ENCODE measurements around the gene CDKN2A.

CDKN2A gene

DNA sequence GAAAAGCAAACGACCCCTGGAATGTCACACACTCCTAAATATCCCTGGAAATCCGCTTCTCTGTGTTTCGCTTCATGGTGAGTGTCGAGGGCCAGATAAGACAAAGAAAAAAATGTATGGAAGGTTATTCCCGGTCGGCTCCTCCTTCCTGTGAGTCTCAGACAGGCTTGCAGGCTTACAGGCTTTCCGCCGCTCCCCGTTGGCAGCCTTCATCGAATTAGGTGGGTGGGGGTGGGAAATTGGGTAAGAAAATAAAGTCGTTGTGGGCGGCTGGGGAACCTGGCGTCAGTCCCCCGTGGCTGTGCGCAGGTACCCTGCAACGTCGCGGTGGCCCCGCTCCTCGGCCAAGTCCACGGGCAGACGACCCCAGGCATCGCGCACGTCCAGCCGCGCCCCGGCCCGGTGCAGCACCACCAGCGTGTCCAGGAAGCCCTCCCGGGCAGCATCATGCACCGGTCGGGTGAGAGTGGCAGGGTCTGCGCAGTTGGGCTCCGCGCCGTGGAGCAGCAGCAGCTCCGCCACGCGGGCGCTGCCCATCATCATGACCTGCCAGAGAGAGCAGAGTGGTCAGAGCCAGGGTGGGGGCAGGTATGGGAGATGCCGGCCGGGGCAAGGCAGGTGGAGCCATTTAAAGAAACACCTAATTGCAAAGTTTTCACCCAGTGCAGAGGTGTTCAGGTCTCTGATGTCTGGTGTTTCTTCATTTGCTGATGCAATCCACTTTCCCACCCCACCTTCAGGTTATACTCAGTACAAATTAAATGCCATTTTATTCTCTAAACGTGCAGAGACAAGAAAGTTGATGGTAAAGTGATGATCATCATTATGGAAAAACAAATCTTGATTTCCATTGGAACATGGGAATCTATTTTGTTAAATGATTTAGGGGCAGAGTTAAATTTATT lies 11.8 kb upstream of the CDKN2A start:
- no peak for DNase-seq (ENCODE audit: low read depth in 2 of 2)

GRCh38 chr9:22005021-22005701 lies 11.0 kb upstream of the CDKN2A start:
- no peak for DNase-seq (ENCODE audit: low read depth in 2 of 2)

DNA sequence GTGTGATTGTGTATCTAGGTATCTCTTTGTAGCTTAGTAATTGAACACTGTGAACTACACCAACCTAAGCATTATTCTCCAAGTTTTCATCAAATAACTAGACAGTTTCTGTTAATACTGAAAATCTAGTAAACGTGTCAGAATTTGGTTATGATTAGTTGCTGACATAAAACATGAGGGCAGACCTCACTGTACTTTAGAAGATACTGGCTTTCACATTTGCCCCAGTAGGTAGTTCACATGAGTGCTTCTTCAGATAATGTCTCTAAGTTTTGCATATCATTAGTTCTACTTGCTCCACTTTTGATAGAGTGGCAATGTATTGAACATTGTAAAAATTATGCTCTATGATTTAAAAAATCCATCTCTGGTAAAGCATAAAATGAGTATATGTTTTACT lies 7.8 kb upstream of the CDKN2A start:
- DNase-seq (ENCODE audit: low read depth in 2 of 2), result no peak

GRCh38 chr9:21998026-21998425 lies 3.8 kb upstream of the CDKN2A start:
- DNase-seq (ENCODE audit: low read depth in 2 of 2), result no peak

DNA sequence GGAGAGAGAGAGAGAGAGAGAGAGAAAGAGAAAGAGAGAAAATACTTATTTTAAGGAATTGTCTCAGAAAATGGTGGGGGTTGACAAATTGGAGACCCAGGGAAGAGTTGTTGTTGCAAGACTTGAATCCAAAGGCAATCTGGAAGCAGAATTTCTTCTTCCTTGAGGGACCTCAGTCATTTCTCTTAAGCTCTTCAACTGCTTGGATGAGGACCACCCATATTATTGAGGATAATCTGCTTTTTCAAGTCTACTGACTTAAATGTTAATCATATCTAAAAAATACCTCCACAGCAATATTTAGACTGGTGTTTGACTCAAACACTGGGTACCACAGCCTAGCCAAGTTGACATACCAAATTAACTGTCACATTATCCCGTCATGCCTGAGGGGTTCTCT lies 3.3 kb upstream of the CDKN2A start:
- DNase-seq (ENCODE audit: low read depth in 2 of 2), result no peak

GRCh38 chr9:21996858-21997257 lies 2.7 kb upstream of the CDKN2A start:
- DNase-seq (ENCODE audit: low read depth in 2 of 2), result no peak

- no peak for DNase-seq (ENCODE audit: low read depth in 2 of 2)
Observed at GRCh38 chr9:21996438-21996837, 2.2 kb upstream of the CDKN2A start.

DNA sequence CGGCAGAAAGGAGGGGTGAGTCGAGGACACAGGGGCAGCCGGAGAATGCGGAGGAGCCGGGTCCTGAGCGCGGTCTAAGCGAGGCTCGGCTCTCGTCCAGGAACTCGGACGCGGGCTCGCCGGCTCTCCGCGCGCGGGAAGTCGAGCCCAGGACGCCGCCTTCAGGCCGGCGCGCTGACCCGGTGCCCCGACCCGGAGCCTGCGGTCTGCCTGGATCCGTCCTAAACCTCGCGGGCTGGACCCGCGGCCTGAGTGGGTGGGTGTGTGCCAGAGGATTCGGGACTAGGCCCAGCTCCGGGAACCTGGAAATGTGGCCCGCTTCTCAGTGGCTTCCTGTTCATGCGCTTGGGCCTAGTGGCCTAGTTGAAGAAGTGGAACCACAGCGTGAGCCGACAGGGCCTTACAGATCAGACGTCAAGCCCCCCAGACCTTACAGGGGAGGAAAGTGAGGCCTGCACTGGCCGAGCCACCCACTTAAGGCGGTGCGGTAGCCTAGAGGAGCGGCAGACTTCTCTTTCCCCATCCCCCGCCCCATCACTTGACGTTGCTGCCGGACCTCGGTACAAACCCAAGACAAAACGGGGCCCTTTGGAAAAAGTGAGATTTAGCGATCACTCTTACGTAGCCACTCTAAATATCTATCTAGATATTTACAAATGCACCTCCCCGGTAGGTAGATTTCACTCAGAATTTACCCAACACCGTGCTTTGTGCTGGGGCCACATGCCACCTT lies 1.6 kb upstream of the CDKN2A start:
- no peak for DNase-seq (ENCODE audit: low read depth in 2 of 2)

GRCh38 chr9:21995006-21995665 lies 944 bp upstream of the CDKN2A start:
- DNase-seq (ENCODE audit: low read depth in 2 of 2), result no peak

DNA sequence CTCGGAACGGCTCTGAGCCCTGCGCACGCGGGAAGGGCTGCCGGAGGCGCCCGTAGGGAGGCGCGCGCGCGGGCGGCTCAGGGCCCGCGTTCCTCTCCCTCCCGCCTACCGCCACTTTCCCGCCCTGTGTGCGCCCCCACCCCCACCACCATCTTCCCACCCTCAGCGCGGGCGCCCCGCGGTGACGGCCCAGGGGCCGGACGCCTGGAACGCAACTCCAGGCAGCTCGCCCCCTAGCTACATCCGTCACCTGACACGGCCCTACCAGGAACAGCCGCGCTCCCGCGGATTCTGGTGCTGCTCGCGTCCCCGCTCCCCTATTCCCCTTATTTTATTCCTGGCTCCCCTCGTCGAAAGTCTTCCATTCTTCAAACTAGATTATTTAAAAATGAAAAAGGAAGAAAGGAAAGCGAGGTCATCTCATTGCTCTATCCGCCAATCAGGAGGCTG lies 389 bp upstream of the CDKN2A start, which contains the start of gene CDKN2B-AS1:
TSS of gene CDKN2B-AS1 (plus strand) at position 236 of the 450 bp plus-strand sequence.
- no peak for DNase-seq (ENCODE audit: low read depth in 2 of 2)

DNA sequence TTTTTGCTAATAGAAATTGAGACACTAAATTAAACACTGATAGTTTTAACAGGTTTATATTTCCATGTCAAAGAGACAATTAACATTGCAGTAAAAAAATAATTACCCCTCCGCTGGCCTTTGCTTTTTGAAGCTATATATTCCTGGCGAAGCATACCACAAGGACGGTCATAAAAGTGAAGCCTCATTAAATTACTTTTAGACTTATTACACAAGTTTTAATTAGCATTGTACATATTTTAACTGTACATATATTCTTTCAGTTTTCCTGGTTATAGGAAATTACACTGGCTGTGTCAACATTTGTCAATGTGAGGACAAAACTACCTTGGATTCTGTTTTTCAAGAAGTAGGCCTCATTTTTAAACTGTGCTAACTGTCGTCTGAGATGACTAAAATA lies 1.2 kb downstream of the CDKN2A start:
- no peak for DNase-seq (ENCODE audit: low read depth in 2 of 2)

DNA sequence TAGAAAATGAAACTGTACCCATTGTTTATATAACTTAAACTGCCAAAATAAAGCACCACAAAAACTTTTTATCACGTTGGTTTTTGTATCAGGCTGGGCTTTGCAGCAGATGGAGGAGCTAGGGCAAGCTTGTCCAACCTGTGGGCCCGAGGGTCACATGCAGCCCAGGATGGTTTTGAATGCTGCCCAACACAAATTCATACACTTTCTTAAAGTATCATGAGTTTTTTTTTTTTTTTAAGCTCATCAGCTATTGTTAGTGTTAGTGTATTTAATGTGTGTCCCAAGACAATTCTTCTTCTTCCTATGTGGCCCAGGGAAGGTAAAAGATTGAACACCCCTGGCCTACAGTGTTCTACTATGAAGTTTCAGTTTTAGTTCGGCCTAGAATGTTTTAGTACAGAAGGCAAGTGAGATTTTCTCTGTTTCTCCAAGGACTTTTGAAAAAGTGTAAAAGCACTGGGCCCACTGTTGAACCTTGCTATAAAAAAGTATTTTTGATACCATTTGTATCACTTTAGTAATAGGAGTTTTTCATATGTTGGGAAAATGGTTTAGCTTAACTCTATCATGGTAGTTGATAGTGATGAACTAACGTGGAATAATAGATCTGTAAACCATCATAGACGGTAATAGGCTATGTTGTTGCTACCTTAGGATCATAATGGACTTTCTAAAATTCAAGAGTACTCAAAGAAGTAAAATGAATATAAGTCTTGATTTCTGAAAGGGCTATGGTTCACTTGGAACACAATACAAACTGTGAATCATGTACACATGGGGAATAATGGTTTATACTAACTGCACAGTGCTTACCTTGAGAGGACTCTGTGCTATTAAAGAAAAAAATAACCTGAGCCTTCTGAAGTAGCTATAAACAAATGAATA lies 2.9 kb downstream of the CDKN2A start:
- DNase-seq (ENCODE audit: low read depth in 2 of 2), result no peak

GRCh38 chr9:21989440-21990189 lies 4.6 kb downstream of the CDKN2A start:
- DNase-seq (ENCODE audit: low read depth in 2 of 2), result no peak

GRCh38 chr9:21988056-21988990 lies 5.9 kb downstream of the CDKN2A start:
- DNase-seq (ENCODE audit: low read depth in 2 of 2), result no peak

GRCh38 chr9:21985964-21986667 lies 8.1 kb downstream of the CDKN2A start:
- DNase-seq (ENCODE audit: low read depth in 2 of 2), result no peak

- DNase-seq (ENCODE audit: low read depth in 2 of 2), result no peak
Observed at GRCh38 chr9:21984101-21984500, 10.1 kb downstream of the CDKN2A start.

- DNase-seq (ENCODE audit: low read depth in 2 of 2), result no peak
Observed at GRCh38 chr9:21983561-21983935, 10.6 kb downstream of the CDKN2A start.

GRCh38 chr9:21982861-21983560 lies 11.2 kb downstream of the CDKN2A start:
- DNase-seq (ENCODE audit: low read depth in 2 of 2), result no peak
